Measurements from ENCODE around the gene EEIG2. TPM values are rescaled to one million over a fixed set of nuclear protein-coding genes. Genes with fewer than 3 reads are reported as not detected.

The EEIG2 gene
- total and polyA plus RNA-seq, 2 of the 13 experiments (the other 11 are each of a cell fraction or from before 2014, with no cell fraction given) = 0.90 to 3.2 TPM

- in situ Hi-C loops (cut with HindIII; ENCODE audit: extremely low pct_ligation_motif_present, low pct_unique_long_range_greater_than_20kb) (no loop called here), intact Hi-C loops (cut with micrococcal nuclease; ENCODE audit: unreplicated experiment) (loop anchor here (2.0 kb wide), 1 partner anchor 15 kb away; no protein-coding TSS in a partner anchor)
- FAIRE-seq = no peak
- H3K4me3 ChIP-seq (replicated peaks in 1 of 3; ENCODE audit: insufficient read depth in 1 of 3, low read depth in 2 of 3, low read length in 3 of 3) = no peak overlapping the region
- no peak overlapping the region for H2AFZ ChIP-seq (ENCODE audit: low read length)
- ChIA-PET CTCF (ENCODE audit: low intra/inter-chr PET ratio, low total read pairs) (no interaction called here), POLR2A (no interaction called here)
- H3K36me3 ChIP-seq (replicated peaks in 1 of 2; ENCODE audit: control insufficient read depth in 1 of 2, insufficient read depth in 2 of 2, low read length in 2 of 2) = no peaks in the 10 kb centered on the region
- TF ChIP-seq ELF4 (CRISPR knock-in tag; IDR thresholded peaks at IDR 0.05; ENCODE audit: borderline replicate concordance) (no peak), MIXL1 (CRISPR knock-in tag; IDR thresholded peaks at IDR 0.05) (no peak), ZFP36L1 (CRISPR knock-in tag; IDR thresholded peaks at IDR 0.05) (no peak)
- H3K27me3 ChIP-seq (ENCODE audit: control insufficient read depth in 1 of 2, insufficient read depth in 2 of 2, low read length in 2 of 2) = no peaks in the 10 kb centered on the region
- H3K4me1 ChIP-seq (ENCODE audit: insufficient read depth, low read length) = peaks cover 14% of the 10 kb centered on the region
- no peaks in the 10 kb centered on the region for H3K79me2 ChIP-seq (ENCODE audit: insufficient read depth, low read length)
- no peak overlapping the region for H3K27ac ChIP-seq (ENCODE audit: extremely low read length, insufficient read depth, low read length)
- ATAC-seq = no peak
- WGBS (ENCODE audit: low lambda C conversion rate) = 93% methylated on average over 1 of the region's 1 CpG
- no peaks in the 10 kb centered on the region for H4K20me1 ChIP-seq (ENCODE audit: insufficient read depth, low read length)
- BruUV-seq (replicated peaks) = no TSS peak
- H3K4me2 ChIP-seq (ENCODE audit: low read depth, low read length) = no peak overlapping the region
- no peak for DNase-seq (ENCODE audit: low spot score)
- H3K9me3 ChIP-seq (ENCODE audit: low read length) = peaks cover 11% of the 10 kb centered on the region; the same call in 1 of the 2 replicates
- no peak overlapping the region for H3K9ac ChIP-seq (ENCODE audit: insufficient read depth, low read depth, low read length)
Measured at GRCh38 chr1:108585313-108585712, 25.4 kb downstream of the EEIG2 start.

- Histone ChIP-seq H3K36me3 (replicated peaks in 1 of 2; ENCODE audit: control insufficient read depth in 1 of 2, insufficient read depth in 2 of 2, low read length in 2 of 2) (no peaks in the 10 kb centered on the region), H3K4me3 (replicated peaks in 1 of 3; ENCODE audit: insufficient read depth in 1 of 3, low read depth in 2 of 3, low read length in 3 of 3) (no peak overlapping the region), H3K4me2 (ENCODE audit: low read depth, low read length) (no peak overlapping the region), H2AFZ (ENCODE audit: low read length) (no peak overlapping the region), H3K9ac (ENCODE audit: insufficient read depth, low read depth, low read length) (no peak overlapping the region), H3K79me2 (ENCODE audit: insufficient read depth, low read length) (no peaks in the 10 kb centered on the region), H3K9me3 (ENCODE audit: low read length) (no peaks in the 10 kb centered on the region), H3K27me3 (ENCODE audit: control insufficient read depth in 1 of 2, insufficient read depth in 2 of 2, low read length in 2 of 2) (no peaks in the 10 kb centered on the region), H3K4me1 (ENCODE audit: insufficient read depth, low read length) (no peaks in the 10 kb centered on the region), H4K20me1 (ENCODE audit: insufficient read depth, low read length) (no peaks in the 10 kb centered on the region), H3K27ac (ENCODE audit: extremely low read length, insufficient read depth, low read length) (no peak overlapping the region)
- FAIRE-seq = no peak
- BruUV-seq (replicated peaks) = no TSS peak
- no peak for DNase-seq (ENCODE audit: low spot score)
- intact Hi-C loops (cut with micrococcal nuclease; ENCODE audit: unreplicated experiment) = no loop called here
- in situ Hi-C loops (cut with HindIII; ENCODE audit: extremely low pct_ligation_motif_present, low pct_unique_long_range_greater_than_20kb) = no loop called here
- ChIA-PET POLR2A (no interaction called here), CTCF (ENCODE audit: low intra/inter-chr PET ratio, low total read pairs) (no interaction called here)
- TF ChIP-seq ZNF678 (CRISPR knock-in tag; IDR thresholded peaks at IDR 0.05) (no peak), ZNF468 (CRISPR knock-in tag; IDR thresholded peaks at IDR 0.05) (no peak), SOX5 (CRISPR knock-in tag; IDR thresholded peaks at IDR 0.05; ENCODE audit: borderline replicate concordance) (no peak), CREBL2 (CRISPR knock-in tag; IDR thresholded peaks at IDR 0.05; ENCODE audit: borderline replicate concordance) (no peak)
- no peak for ATAC-seq
- WGBS (ENCODE audit: low lambda C conversion rate) = 41% methylated on average over 2 of the region's 2 CpGs
Measured at GRCh38 chr1:108590441-108590840, 30.5 kb downstream of the EEIG2 start.
